GM12874 (cell line): Measurements from ENCODE around the gene GPRC5A.

ENCODE experiments used
- CTCF ChIP-seq: IDR thresholded peaks from 2 replicates; pipeline ENCODE4 v1.5.1; 2011; ENCODE audit warnings: low read depth, mild to moderate bottlenecking, control low read depth, low read length, moderate library complexity; ENCODE audit not compliant: insufficient read depth

GPRC5A gene

DNA sequence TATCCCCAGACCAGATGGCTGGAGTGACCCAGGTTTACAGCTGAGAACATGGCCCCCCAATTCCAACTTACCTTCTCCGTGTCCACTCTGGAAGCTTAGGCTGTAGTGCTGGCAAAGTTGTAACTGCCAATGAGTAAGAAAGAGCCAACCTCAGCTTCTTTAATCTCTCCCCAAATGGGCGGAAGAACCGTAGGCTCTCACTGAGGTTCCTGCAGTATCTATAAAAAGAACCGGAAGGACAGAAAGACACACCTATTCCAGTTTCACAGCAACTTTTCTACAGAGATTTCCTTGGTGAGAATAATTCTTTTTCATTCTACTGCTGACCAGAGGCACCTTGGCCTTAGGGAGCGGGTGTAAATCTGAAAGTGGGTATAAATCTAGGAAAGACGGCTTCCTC, 60.7 kb downstream of the GPRC5A start, which contains the start of gene GPRC5D:
Gene GPRC5D, minus strand, starts transcription at position 135 of the 400 bp plus-strand sequence. CDS start 1,786 bp downstream, outside the sequence.
- no peak for TF ChIP-seq CTCF

GRCh38 chr12:12954356-12954755, 63.0 kb downstream of the GPRC5A start:
- TF ChIP-seq CTCF, result no peak

DNA sequence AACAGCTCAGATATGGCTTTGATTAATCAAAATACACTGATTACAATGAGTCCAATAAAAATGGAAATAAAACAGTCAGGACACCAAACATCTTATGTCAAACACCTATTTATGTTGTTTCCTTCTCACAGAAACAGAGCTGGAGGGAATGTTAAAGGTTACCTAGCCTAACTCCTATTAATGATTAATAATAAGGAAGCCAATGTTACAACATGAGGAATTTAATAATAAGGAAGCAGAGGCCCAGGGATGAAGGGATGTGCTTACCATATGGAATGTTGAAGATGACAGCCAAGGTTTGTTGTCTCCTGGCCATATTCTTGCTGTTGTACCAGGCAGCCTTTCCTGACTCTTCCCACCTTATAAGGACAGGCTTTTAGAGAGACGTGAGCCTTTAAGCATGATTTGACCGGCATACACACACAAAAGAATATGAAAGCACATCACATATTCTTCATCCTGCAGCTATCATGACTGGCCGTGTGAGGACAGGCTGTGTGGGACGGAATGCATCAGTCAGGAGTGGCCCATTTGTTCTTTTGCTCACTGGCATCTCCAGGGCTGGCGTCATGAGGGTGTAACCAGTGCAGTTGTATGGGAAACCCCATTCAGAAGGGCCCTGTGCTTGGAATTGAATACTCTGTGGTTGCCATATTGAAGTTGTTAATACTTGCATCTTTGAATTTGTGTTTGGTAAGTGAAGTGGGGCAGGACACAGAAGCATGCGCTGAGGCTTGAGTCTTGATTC, 63.7 kb downstream of the GPRC5A start:
- TF ChIP-seq CTCF, result no peak

DNA sequence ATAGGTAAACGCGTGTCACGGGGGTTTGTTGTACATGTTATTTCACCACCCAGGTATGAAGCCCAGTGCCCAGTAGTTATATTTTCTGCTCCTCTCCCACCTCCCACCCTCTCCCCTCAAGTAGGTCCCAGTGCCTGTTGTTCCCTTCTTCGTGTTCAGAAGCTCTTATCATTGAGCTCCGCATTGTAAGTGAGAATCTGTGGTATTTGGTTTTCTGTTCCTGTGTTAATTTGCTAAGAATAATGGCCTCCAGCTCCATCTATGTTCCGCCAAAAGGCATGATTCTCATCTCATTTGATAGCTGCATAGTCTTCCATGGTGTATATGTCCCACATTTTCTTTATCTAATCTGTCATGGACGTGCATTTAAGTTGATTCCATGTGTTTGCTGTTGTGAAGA, 67.5 kb downstream of the GPRC5A start:
- no peak for TF ChIP-seq CTCF

- TF ChIP-seq CTCF, result no peak
These were observed 69.4 kb downstream of the GPRC5A start for GRCh38 chr12:12960639-12961209.

DNA sequence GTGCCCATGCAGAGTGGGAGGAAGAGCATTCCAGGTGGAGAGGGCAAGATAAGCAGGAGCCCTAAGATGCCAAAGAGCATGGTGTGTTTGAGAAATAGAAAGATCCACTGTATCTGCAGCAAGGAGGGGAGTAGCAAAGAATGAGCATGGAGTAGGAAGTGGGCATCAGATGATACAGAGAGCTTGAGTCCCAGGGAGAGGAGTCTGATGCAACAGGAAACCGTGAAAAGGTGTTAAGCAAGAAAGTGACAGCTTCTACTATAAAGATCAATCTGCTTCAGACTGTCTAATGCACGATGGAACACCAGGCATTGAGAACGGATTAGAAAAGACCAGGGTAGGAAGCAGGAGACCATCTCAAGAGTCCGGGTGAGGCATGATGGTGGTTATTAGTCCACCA, 72.9 kb downstream of the GPRC5A start:
- TF ChIP-seq CTCF, result no peak

- no peak for TF ChIP-seq CTCF
These were observed 74.5 kb downstream of the GPRC5A start for GRCh38 chr12:12965836-12966235.
